Measurements from ENCODE around the gene ATP13A3.
A peak's percentile ranks its signal among the peaks of the same experiment; 100 is the strongest.

Gene ATP13A3

GRCh38 chr3:194364652-194365434 lies 122.0 kb downstream of the ATP13A3 start:
- ATAC-seq, result peak; percentile 71
- TF ChIP-seq TSHZ2 (CRISPR knock-in tag; IDR thresholded peaks at IDR 0.05) (no peak), ISL1 (CRISPR knock-in tag; IDR thresholded peaks at IDR 0.05) (peak; percentile 38; the same call in 1 of the 2 replicates)

DNA sequence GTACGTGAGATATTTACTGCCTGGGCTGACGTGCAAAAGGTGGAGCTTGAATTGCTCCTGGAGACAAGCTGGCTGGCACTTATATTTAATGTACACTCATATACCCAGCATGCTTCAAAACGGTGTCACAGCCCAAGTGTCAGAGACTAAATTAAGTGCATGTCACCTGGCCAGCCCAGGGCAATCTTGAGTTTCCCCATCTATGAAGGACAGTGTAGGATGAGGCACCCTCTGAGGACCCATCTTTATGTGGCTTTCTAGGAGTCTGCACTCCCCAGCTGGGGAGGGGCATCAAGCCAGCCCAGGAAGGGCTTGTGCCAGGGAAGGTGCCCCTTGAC lies 122.5 kb downstream of the ATP13A3 start:
- peak; percentile 23 for ATAC-seq
- TF ChIP-seq ARNTL (CRISPR knock-in tag; IDR thresholded peaks at IDR 0.05; ENCODE audit: borderline replicate concordance, low read depth) (no peak), ZNF565 (CRISPR knock-in tag; conservative IDR thresholded peaks at IDR 0.05; ENCODE audit: low read depth) (no peak), ESRRG (CRISPR knock-in tag; IDR thresholded peaks at IDR 0.05) (no peak), OSR1 (CRISPR knock-in tag; IDR thresholded peaks at IDR 0.05) (no peak), ISL1 (CRISPR knock-in tag; IDR thresholded peaks at IDR 0.05) (no peak), TOX (CRISPR knock-in tag; IDR thresholded peaks at IDR 0.05; ENCODE audit: borderline replicate concordance) (no peak), CSDC2 (CRISPR knock-in tag; IDR thresholded peaks at IDR 0.05) (no peak), ZFP3 (CRISPR knock-in tag; IDR thresholded peaks at IDR 0.05) (no peak), RARB (CRISPR knock-in tag; IDR thresholded peaks at IDR 0.05) (no peak), PPARA (CRISPR knock-in tag; IDR thresholded peaks at IDR 0.05; ENCODE audit: borderline replicate concordance) (no peak), PATZ1 (CRISPR knock-in tag; IDR thresholded peaks at IDR 0.05; ENCODE audit: borderline replicate concordance) (no peak), GLIS3 (CRISPR knock-in tag; IDR thresholded peaks at IDR 0.05) (no peak), ZNF70 (CRISPR knock-in tag; IDR thresholded peaks at IDR 0.05) (no peak), ZNF8 (CRISPR knock-in tag; IDR thresholded peaks at IDR 0.05) (no peak), ZFP30 (CRISPR knock-in tag; IDR thresholded peaks at IDR 0.05) (no peak), CSRNP3 (CRISPR knock-in tag; IDR thresholded peaks at IDR 0.05) (no peak)
- TF ChIP-seq, protein P1, sequence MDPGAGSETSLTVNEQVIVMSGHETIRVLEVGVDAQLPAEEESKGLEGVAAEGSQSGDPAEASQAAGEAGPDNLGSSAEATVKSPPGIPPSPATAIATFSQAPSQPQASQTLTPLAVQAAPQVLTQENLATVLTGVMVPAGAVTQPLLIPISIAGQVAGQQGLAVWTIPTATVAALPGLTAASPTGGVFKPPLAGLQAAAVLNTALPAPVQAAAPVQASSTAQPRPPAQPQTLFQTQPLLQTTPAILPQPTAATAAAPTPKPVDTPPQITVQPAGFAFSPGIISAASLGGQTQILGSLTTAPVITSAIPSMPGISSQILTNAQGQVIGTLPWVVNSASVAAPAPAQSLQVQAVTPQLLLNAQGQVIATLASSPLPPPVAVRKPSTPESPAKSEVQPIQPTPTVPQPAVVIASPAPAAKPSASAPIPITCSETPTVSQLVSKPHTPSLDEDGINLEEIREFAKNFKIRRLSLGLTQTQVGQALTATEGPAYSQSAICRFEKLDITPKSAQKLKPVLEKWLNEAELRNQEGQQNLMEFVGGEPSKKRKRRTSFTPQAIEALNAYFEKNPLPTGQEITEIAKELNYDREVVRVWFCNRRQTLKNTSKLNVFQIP (CRISPR knock-in tag; IDR thresholded peaks at IDR 0.05; ENCODE audit: borderline replicate concordance, low read depth), result no peak

DNA sequence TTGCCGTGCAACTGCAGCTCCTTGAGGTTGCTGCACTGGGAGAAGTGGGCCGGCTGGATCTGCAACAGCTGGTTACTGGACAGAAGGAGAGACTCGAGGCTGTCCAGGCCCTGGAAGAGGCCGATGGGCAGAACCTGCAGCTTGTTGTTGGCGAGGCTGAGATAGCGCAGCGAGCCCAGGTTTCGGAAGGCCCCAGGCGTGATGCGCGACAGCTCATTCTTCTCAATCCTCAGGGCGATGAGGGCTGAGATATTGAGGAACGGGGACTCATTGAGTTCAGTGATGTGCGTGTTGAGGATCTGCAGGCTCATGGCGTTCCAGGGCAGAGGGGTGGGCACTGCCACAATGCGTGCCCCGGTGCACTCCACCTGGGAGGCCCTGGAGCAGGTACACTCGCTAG lies 126.2 kb downstream of the ATP13A3 start:
- ATAC-seq, result no peak
- TF ChIP-seq CSRNP3 (CRISPR knock-in tag; IDR thresholded peaks at IDR 0.05) (no peak), BACH2 (CRISPR knock-in tag; IDR thresholded peaks at IDR 0.05; ENCODE audit: borderline replicate concordance) (no peak), ZNF8 (CRISPR knock-in tag; IDR thresholded peaks at IDR 0.05) (no peak), ARNTL (CRISPR knock-in tag; IDR thresholded peaks at IDR 0.05; ENCODE audit: borderline replicate concordance, low read depth) (no peak), ZFP3 (CRISPR knock-in tag; IDR thresholded peaks at IDR 0.05) (no peak), ESRRG (CRISPR knock-in tag; IDR thresholded peaks at IDR 0.05) (no peak)
- TF ChIP-seq, protein P1 (CRISPR knock-in tag; IDR thresholded peaks at IDR 0.05; ENCODE audit: borderline replicate concordance, low read depth), result no peak
